DOHH2 (cell line): Measurements from ENCODE around the gene TXNL4B.

Source experiments
- H3F3A ChIP-seq: fragments of 200-600 bp; sonication (generic), shearing (Covaris generic); 2 replicates; pipeline ENCODE4 v1.6.0; 2016; ENCODE audit warnings: antibody characterized with exemption, mild to moderate bottlenecking; ENCODE audit not compliant: control insufficient read depth, insufficient read depth
- H3K27ac ChIP-seq: fragments of 200-600 bp; sonication (generic); 2 replicates; pipeline ENCODE4 v1.5.1; 2014; ENCODE audit warnings: low read depth, mild to moderate bottlenecking, low read length, moderate library complexity
- H3K27me3 ChIP-seq: fragments of 200-600 bp; sonication (generic); 2 replicates; pipeline ENCODE4 v1.6.1; 2014; ENCODE audit warnings: mild to moderate bottlenecking, low read length, mixed read lengths; ENCODE audit not compliant: control insufficient read depth
- H3K36me3 ChIP-seq: fragments of 200-600 bp; sonication (generic); 2 replicates; pipeline ENCODE4 v1.6.1; 2014; ENCODE audit warnings: mild to moderate bottlenecking, low read length, moderate library complexity, mixed read lengths; ENCODE audit not compliant: control insufficient read depth
- H3K4me1 ChIP-seq: fragments of 200-600 bp; sonication (generic); 2 replicates; pipeline ENCODE4 v1.6.1; 2014; ENCODE audit warnings: mild to moderate bottlenecking, low read length, mixed read lengths; ENCODE audit not compliant: control insufficient read depth
- H3K4me2 ChIP-seq: fragments of 200-600 bp; sonication (generic); 2 replicates; pipeline ENCODE4 v1.6.0; 2014; ENCODE audit warnings: mild to moderate bottlenecking, low read length, moderate library complexity
- H3K4me3 ChIP-seq: fragments of 200-600 bp; sonication (generic); 2 replicates; pipeline ENCODE4 v1.5.1; 2014; ENCODE audit warnings: mild to moderate bottlenecking, low read length, mixed read lengths
- H3K79me2 ChIP-seq: fragments of 200-600 bp; sonication (generic); 2 replicates; pipeline ENCODE4 v1.6.1; 2014; ENCODE audit warnings: mild to moderate bottlenecking, low read length, mixed read lengths; ENCODE audit not compliant: control insufficient read depth
- H3K9me2 ChIP-seq: fragments of 200-600 bp; sonication (generic); replicated peaks from 2 replicates; pipeline ENCODE4 v1.6.1; 2014; ENCODE audit warnings: mild to moderate bottlenecking, low read length, mixed read lengths; ENCODE audit not compliant: control insufficient read depth
- H3K9me3 ChIP-seq: fragments of 200-600 bp; sonication (generic); 2 replicates; pipeline ENCODE4 v1.6.1; 2014; ENCODE audit warnings: antibody characterized with exemption, low read length, mixed read lengths; ENCODE audit not compliant: control insufficient read depth, insufficient read depth
- H4K20me1 ChIP-seq: fragments of 200-600 bp; sonication (generic); 2 replicates; pipeline ENCODE4 v1.6.0; 2014; ENCODE audit warnings: low read depth, mild to moderate bottlenecking, antibody characterized with exemption, low read length, moderate library complexity; ENCODE audit not compliant: control insufficient read depth, insufficient read depth
- EZH2phosphoT487 ChIP-seq: fragments of 200-600 bp; sonication (generic); IDR thresholded peaks from 2 replicates; pipeline ENCODE4 v1.6.1; 2017; ENCODE audit warnings: borderline replicate concordance, mild to moderate bottlenecking, antibody characterized with exemption, low read length, moderate library complexity, mixed read lengths
- TF ChIP-seq, protein P1 (sequence below): fragments of 200-600 bp; sonication (generic); IDR thresholded peaks from one replicate; pipeline ENCODE4 v1.5.1; 2014; ENCODE audit warnings: antibody characterized with exemption, mild to moderate bottlenecking, low read depth, low read length; ENCODE audit not compliant: poor library complexity, severe bottlenecking

TXNL4B gene

GRCh38 chr16:72138064-72138572 lies 44.7 kb upstream of the TXNL4B start:
- H3K36me3 ChIP-seq, result no peaks in the 10 kb centered on the region
- no peaks in the 10 kb centered on the region for H3K79me2 ChIP-seq
- H3K9me3 ChIP-seq, result no peaks in the 10 kb centered on the region

DNA sequence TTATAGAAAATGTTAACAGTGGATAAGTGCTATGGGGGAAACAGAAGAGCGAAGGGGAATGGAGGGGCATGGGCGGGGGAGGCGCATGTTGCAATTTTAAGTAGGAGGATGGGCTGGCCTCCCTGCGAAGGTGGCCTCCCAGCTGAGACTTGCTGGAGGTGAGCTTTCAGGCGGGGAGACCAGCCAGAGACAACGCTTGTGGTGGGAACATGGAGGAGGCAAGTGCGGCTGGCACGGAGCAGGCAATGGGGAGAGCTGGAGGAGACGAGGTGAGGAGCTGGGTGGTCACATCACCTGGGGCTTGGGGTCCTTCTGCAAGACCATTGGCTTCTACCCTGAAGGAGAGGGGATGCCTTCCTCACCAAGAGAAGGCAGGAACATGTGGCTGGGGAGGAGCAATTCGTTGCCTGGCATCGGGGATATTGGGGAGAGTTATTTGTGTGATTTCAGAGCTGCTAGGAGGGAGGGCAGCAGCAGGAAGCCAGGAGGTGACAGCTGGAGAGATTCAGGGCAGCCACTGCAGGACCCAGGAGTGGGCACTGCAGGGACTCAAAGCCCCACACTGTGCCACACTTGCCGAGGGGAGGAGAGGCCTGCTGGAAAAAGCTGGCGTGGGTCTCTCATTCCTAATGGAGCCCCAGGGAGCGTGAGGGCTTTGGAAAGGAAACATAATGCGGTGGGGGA lies 44.1 kb upstream of the TXNL4B start:
- Histone ChIP-seq H3K36me3 (no peaks in the 10 kb centered on the region), H3K9me2 (no peaks in the 10 kb centered on the region), H3K9me3 (no peaks in the 10 kb centered on the region), H3K4me1 (no peaks in the 10 kb centered on the region), H3K79me2 (no peaks in the 10 kb centered on the region), H3K4me2 (no peak overlapping the region), H4K20me1 (no peaks in the 10 kb centered on the region), H3K27ac (no peak overlapping the region), H3K4me3 (no peak overlapping the region), H3F3A (no peaks in the 10 kb centered on the region), H3K27me3 (peaks cover 3% of the 10 kb centered on the region; the same call in 1 of the 2 replicates)
- TF ChIP-seq, protein P1, sequence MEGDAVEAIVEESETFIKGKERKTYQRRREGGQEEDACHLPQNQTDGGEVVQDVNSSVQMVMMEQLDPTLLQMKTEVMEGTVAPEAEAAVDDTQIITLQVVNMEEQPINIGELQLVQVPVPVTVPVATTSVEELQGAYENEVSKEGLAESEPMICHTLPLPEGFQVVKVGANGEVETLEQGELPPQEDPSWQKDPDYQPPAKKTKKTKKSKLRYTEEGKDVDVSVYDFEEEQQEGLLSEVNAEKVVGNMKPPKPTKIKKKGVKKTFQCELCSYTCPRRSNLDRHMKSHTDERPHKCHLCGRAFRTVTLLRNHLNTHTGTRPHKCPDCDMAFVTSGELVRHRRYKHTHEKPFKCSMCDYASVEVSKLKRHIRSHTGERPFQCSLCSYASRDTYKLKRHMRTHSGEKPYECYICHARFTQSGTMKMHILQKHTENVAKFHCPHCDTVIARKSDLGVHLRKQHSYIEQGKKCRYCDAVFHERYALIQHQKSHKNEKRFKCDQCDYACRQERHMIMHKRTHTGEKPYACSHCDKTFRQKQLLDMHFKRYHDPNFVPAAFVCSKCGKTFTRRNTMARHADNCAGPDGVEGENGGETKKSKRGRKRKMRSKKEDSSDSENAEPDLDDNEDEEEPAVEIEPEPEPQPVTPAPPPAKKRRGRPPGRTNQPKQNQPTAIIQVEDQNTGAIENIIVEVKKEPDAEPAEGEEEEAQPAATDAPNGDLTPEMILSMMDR, result no peak
- TF ChIP-seq EZH2phosphoT487, result no peak

More at GRCh38 chr16:72138064-72138572, 44.7 kb upstream of the TXNL4B start:
- H3K4me2 ChIP-seq, result no peak overlapping the region
- no peaks in the 10 kb centered on the region for H3K9me2 ChIP-seq
- TF ChIP-seq, protein P1, result no peak
- no peak for TF ChIP-seq EZH2phosphoT487
- H4K20me1 ChIP-seq, result no peaks in the 10 kb centered on the region
- no peaks in the 10 kb centered on the region for H3F3A ChIP-seq
- H3K27me3 ChIP-seq, result peaks cover 3% of the 10 kb centered on the region; the same call in 1 of the 2 replicates
- H3K4me3 ChIP-seq, result no peak overlapping the region
- H3K27ac ChIP-seq, result no peak overlapping the region
- H3K4me1 ChIP-seq, result no peaks in the 10 kb centered on the region

GRCh38 chr16:72134507-72134906 lies 41.1 kb upstream of the TXNL4B start:
- Histone ChIP-seq H3K4me3 (no peak overlapping the region), H3F3A (no peaks in the 10 kb centered on the region), H3K36me3 (no peaks in the 10 kb centered on the region), H3K79me2 (no peaks in the 10 kb centered on the region), H3K4me2 (no peak overlapping the region), H3K27ac (no peak overlapping the region), H3K9me3 (no peaks in the 10 kb centered on the region), H3K9me2 (no peaks in the 10 kb centered on the region), H3K27me3 (peaks cover 9% of the 10 kb centered on the region), H4K20me1 (no peaks in the 10 kb centered on the region), H3K4me1 (no peaks in the 10 kb centered on the region)
- no peak for TF ChIP-seq EZH2phosphoT487
- TF ChIP-seq, protein P1, result no peak
